Sigmoid colon (tissue), 4 donors: ENCODE results near the gene COL25A1.

Source experiments
- EP300 ChIP-seq, 4 donors: sonication (generic); formaldehyde crosslinking; IDR thresholded peaks; one replicate each; pipeline ENCODE4 v1.6.1; 2017; ENCODE audit warnings: antibody characterized with exemption in 4 of 4
- POLR2A ChIP-seq, 2 donors: fragments of 450-650 bp; IDR thresholded peaks; one replicate each; pipeline ENCODE4 v1.6.1; 2016; ENCODE audit warnings: antibody characterized with exemption in 2 of 2, mild to moderate bottlenecking in 2 of 2, moderate library complexity in 2 of 2
- TF ChIP-seq, protein P1 (sequence below), 4 experiments: fragments of 450-650 bp in 3 of 4; fragments of 200-600 bp in 1 of 4; IDR thresholded peaks; one replicate each; pipeline ENCODE4 v1.5.1; 2016 to 2019; ENCODE audit warnings: antibody characterized with exemption in 4 of 4, mild to moderate bottlenecking in 3 of 4, moderate library complexity in 2 of 4

GRCh38 chr4:109051054-109051453 is 251.4 kb downstream of the COL25A1 start:
- TF ChIP-seq, protein P1, sequence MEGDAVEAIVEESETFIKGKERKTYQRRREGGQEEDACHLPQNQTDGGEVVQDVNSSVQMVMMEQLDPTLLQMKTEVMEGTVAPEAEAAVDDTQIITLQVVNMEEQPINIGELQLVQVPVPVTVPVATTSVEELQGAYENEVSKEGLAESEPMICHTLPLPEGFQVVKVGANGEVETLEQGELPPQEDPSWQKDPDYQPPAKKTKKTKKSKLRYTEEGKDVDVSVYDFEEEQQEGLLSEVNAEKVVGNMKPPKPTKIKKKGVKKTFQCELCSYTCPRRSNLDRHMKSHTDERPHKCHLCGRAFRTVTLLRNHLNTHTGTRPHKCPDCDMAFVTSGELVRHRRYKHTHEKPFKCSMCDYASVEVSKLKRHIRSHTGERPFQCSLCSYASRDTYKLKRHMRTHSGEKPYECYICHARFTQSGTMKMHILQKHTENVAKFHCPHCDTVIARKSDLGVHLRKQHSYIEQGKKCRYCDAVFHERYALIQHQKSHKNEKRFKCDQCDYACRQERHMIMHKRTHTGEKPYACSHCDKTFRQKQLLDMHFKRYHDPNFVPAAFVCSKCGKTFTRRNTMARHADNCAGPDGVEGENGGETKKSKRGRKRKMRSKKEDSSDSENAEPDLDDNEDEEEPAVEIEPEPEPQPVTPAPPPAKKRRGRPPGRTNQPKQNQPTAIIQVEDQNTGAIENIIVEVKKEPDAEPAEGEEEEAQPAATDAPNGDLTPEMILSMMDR (IDR thresholded peaks at IDR 0.05) = no peak
- TF ChIP-seq POLR2A (IDR thresholded peaks at IDR 0.05) (no peak), EP300 (IDR thresholded peaks at IDR 0.05) (no peak)
